HG03378 (cell line): ENCODE results near the gene LZTR1.
"Not testable (repeated sequence)": the region's sequence is repeated elsewhere in the genome, so short reads cannot be mapped to it uniquely, and the experiment has no call there.

Experiments used
- ATAC-seq: cut with Tn5 transposase; IDR thresholded peaks from one replicate; pipeline ENCODE4 v1.9.1; 2021; ENCODE audit warnings: mild to moderate bottlenecking, moderate library complexity; ENCODE audit not compliant: unreplicated experiment

Gene LZTR1

GRCh38 chr22:21030621-21031544, 48.8 kb downstream of the LZTR1 start:
- ATAC-seq: no peak

- no peak for ATAC-seq
Observed at GRCh38 chr22:21031545-21032036, 49.5 kb downstream of the LZTR1 start.

GRCh38 chr22:21032037-21032867, 50.2 kb downstream of the LZTR1 start, which contains the start of gene SLC7A4:
TSS of gene SLC7A4 (minus strand) at chr22:21032561. CDS start at chr22:21031812, 749 bp downstream.
- no peak for ATAC-seq

GRCh38 chr22:21032868-21033688, 51.0 kb downstream of the LZTR1 start:
- ATAC-seq: no peak

- ATAC-seq: no peak
Observed at GRCh38 chr22:21033895-21034294, 51.8 kb downstream of the LZTR1 start.

- no peak for ATAC-seq
Observed at GRCh38 chr22:21034989-21035388, 52.9 kb downstream of the LZTR1 start.

- no peak for ATAC-seq
Observed at GRCh38 chr22:21038405-21038804, 56.3 kb downstream of the LZTR1 start.

- ATAC-seq: not testable (repeated sequence)
Observed at GRCh38 chr22:21039158-21039557, 57.1 kb downstream of the LZTR1 start.

GRCh38 chr22:21041937-21042336, 59.8 kb downstream of the LZTR1 start:
- no peak for ATAC-seq

GRCh38 chr22:21042978-21043859, 61.1 kb downstream of the LZTR1 start:
- no peak for ATAC-seq

GRCh38 chr22:21043860-21044535, 61.9 kb downstream of the LZTR1 start:
- no peak for ATAC-seq

GRCh38 chr22:21044931-21045584, 63.0 kb downstream of the LZTR1 start:
- ATAC-seq: no peak

GRCh38 chr22:21045585-21046294, 63.6 kb downstream of the LZTR1 start, which contains the start of gene LRRC74B:
TSS of gene LRRC74B (plus strand) at chr22:21045946. CDS start at chr22:21045987, 41 bp downstream.
- ATAC-seq: no peak

- ATAC-seq: no peak
Observed at GRCh38 chr22:21047035-21047661, 65.1 kb downstream of the LZTR1 start.

- no peak for ATAC-seq
Observed at GRCh38 chr22:21047730-21048129, 65.6 kb downstream of the LZTR1 start.

- ATAC-seq: not testable (repeated sequence)
Observed at GRCh38 chr22:21048448-21048847, 66.4 kb downstream of the LZTR1 start.
